Small intestine (tissue), 7 donors: ENCODE data around the gene COL4A4. TPM values are rescaled to one million over a fixed set of nuclear protein-coding genes. Genes with fewer than 3 reads are reported as not detected.

ENCODE experiments used
- DNase-seq, 2 donors: peaks; one replicate each; pipeline versions ENCODE4 v3.0.0 to v3.0.0-alpha.2; 2013
- FAIRE-seq: peaks from 2 replicates; lab custom pipeline; 2012; peaks lifted over from hg19 to GRCh38; lab: Jason Lieb, UNC
- H3K27ac ChIP-seq, 3 donors: one replicate each; pipeline ENCODE4 v1.5.1; 2013; ENCODE audit warnings: low read length in 2 of 3, mild to moderate bottlenecking in 2 of 3, control low read depth in 1 of 3, inconsistent platforms in 1 of 3, low read depth in 1 of 3, moderate library complexity in 1 of 3
- H3K27me3 ChIP-seq, 3 donors: one replicate each; pipeline ENCODE4 v1.6.1; 2013; ENCODE audit warnings: low read length in 3 of 3, inconsistent platforms in 1 of 3; ENCODE audit not compliant: control insufficient read depth in 3 of 3, insufficient read depth in 3 of 3
- H3K36me3 ChIP-seq, 3 donors: one replicate each; pipeline ENCODE4 v1.6.1; 2013; ENCODE audit warnings: low read length in 3 of 3, inconsistent platforms in 1 of 3, low read depth in 1 of 3, mild to moderate bottlenecking in 1 of 3, moderate library complexity in 1 of 3; ENCODE audit not compliant: control insufficient read depth in 3 of 3, insufficient read depth in 2 of 3
- H3K4me1 ChIP-seq, 3 donors: one replicate each; pipeline ENCODE4 v1.6.1; 2013; ENCODE audit warnings: low read length in 2 of 3, inconsistent platforms in 1 of 3, low read depth in 1 of 3, mild to moderate bottlenecking in 1 of 3, moderate library complexity in 1 of 3; ENCODE audit not compliant: control insufficient read depth in 3 of 3, insufficient read depth in 2 of 3
- H3K4me3 ChIP-seq, 3 donors: one replicate each; pipeline ENCODE4 v1.5.1; 2013; ENCODE audit warnings: low read length in 3 of 3, control low read depth in 1 of 3, inconsistent platforms in 1 of 3, low read depth in 1 of 3, mild to moderate bottlenecking in 1 of 3, moderate library complexity in 1 of 3
- H3K9me3 ChIP-seq, 2 donors: one replicate each; pipeline ENCODE4 v1.6.1; 2013; ENCODE audit warnings: low read depth in 1 of 2, low read length in 1 of 2; ENCODE audit not compliant: control insufficient read depth in 2 of 2, insufficient read depth in 1 of 2
- WGBS, 3 donors: extraction: QIAGEN DNeasy Blood & Tissue Kit; methylation state at CpG; one replicate each; pipeline ENCODE4 v1.1.7; 2013; 5-methylcytosine and 5-hydroxymethylcytosine counted together
- polyA plus RNA-seq, 4 donors: library from polyadenylated mRNA; stranded (reverse) in 3 of 4; unstranded in 1 of 4; fragments of 200-250 nt in 3 of 4; fragments of 120-200 nt in 1 of 4; gene quantifications; one replicate each; pipeline versions ENCODE4 v1.2.1 to v1.2.3, GENCODE V29; 2013
- donor health status: healthy with polysubstance abuse.
- donor health status: control.
- donor health status: control.
- donor health status: Bipolar disorder and iron deficiency.
- donor health status: healthy.

COL4A4 gene
- polyA plus RNA-seq, 4 donors, result under 0.01 to 0.21 (median 0.19) TPM; not detected in 1

GRCh38 chr2:227031379-227031778, 132.6 kb downstream of the COL4A4 start:
- DNase-seq, result no peak
- Histone ChIP-seq H3K27me3 (peaks cover 0 to 2% (median 0%) of the 10 kb centered on the region in 3 donors), H3K36me3 (no peaks in the 10 kb centered on the region), H3K27ac (no peak overlapping the region), H3K9me3 (no peaks in the 10 kb centered on the region), H3K4me3 (no peak overlapping the region), H3K4me1 (no peaks in the 10 kb centered on the region)
- FAIRE-seq, result no peak
- WGBS, 3 donors, result 46 to 63% (median 50%) methylated on average over 3 of the region's 3 CpGs

GRCh38 chr2:227030789-227031188, 133.2 kb downstream of the COL4A4 start:
- DNase-seq (no peak), FAIRE-seq (no peak)
- Histone ChIP-seq H3K4me3 (no peak overlapping the region), H3K27ac (no peak overlapping the region), H3K4me1 (no peaks in the 10 kb centered on the region), H3K9me3 (no peaks in the 10 kb centered on the region), H3K36me3 (no peaks in the 10 kb centered on the region), H3K27me3 (peaks cover 0 to 2% (median 0%) of the 10 kb centered on the region in 3 donors)
- 73 to 92% (median 90%) methylated on average over 2 of the region's 2 CpGs for WGBS, 3 donors

- Histone ChIP-seq H3K4me3 (no peak overlapping the region), H3K4me1 (no peaks in the 10 kb centered on the region), H3K9me3 (no peaks in the 10 kb centered on the region), H3K27ac (no peak overlapping the region), H3K36me3 (no peaks in the 10 kb centered on the region), H3K27me3 (peaks cover 0 to 2% (median 0%) of the 10 kb centered on the region in 3 donors)
- 80 to 81% (median 80%) methylated on average over 3 of the region's 3 CpGs for WGBS, 3 donors
- FAIRE-seq (no peak), DNase-seq (no peak)
Measured at GRCh38 chr2:227029426-227030105, 134.4 kb downstream of the COL4A4 start.

DNA sequence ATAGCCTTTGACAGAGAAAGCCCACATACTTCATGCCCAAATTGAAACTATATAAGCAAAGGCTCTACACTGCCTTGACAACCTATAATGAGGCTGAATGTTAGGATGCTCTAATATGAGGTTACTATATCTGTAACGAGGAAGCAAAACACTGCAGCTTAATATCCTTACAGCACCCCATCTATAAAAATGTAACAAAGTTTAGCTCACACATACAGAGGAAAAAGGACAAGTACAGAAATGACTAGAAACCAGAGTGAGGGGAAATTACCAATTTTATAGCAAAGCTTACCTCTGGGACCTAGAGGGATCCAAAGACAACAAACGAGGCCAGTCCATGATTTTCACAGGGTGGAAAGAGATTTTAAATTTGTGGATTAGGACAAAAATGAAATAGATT, 138.5 kb downstream of the COL4A4 start:
- H3K27me3 ChIP-seq, result peaks cover 0 to 2% (median 0%) of the 10 kb centered on the region in 3 donors
- DNase-seq (no peak), FAIRE-seq (no peak)
- H3K9me3 ChIP-seq, result no peaks in the 10 kb centered on the region
- WGBS, 3 donors, result 62 to 80% (median 75%) methylated on average over 2 of the region's 2 CpGs
- no peak overlapping the region for H3K4me3 ChIP-seq
- H3K27ac ChIP-seq, result no peak overlapping the region
- H3K4me1 ChIP-seq, result no peaks in the 10 kb centered on the region
- no peaks in the 10 kb centered on the region for H3K36me3 ChIP-seq

GRCh38 chr2:227022608-227023007, 141.4 kb downstream of the COL4A4 start:
- Histone ChIP-seq H3K36me3 (no peaks in the 10 kb centered on the region), H3K9me3 (no peaks in the 10 kb centered on the region), H3K4me3 (no peak overlapping the region), H3K27me3 (no peaks in the 10 kb centered on the region), H3K27ac (no peak overlapping the region), H3K4me1 (no peaks in the 10 kb centered on the region)
- no peak for DNase-seq
- 52 to 58% (median 54%) methylated on average over 3 of the region's 3 CpGs for WGBS, 3 donors
- no peak for FAIRE-seq

DNA sequence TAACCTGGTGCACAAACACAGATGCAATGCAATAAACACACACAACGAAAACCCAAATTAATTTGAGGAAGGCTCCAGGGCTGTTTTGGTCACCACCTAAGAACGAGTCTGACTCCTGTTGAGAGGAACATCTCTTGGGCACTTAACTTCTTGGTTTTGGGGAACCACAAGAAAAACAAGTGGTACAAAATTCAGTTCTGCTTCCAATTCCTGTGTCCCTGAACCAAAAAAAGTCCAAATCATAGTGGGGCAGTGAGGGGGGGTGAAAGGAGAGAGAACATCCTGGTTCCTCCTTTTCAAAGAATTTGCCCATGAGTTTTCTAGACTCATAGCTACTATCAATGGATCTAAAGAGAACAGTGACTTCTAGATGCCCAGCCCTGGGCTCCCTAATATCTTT, 143.6 kb downstream of the COL4A4 start:
- Histone ChIP-seq H3K4me1 (no peaks in the 10 kb centered on the region), H3K27ac (no peak overlapping the region), H3K27me3 (no peaks in the 10 kb centered on the region), H3K36me3 (no peaks in the 10 kb centered on the region), H3K4me3 (no peak overlapping the region), H3K9me3 (no peaks in the 10 kb centered on the region)
- DNase-seq (no peak), FAIRE-seq (no peak)
- 68 to 86% (median 73%) methylated on average over 2 of the region's 2 CpGs for WGBS, 3 donors

DNA sequence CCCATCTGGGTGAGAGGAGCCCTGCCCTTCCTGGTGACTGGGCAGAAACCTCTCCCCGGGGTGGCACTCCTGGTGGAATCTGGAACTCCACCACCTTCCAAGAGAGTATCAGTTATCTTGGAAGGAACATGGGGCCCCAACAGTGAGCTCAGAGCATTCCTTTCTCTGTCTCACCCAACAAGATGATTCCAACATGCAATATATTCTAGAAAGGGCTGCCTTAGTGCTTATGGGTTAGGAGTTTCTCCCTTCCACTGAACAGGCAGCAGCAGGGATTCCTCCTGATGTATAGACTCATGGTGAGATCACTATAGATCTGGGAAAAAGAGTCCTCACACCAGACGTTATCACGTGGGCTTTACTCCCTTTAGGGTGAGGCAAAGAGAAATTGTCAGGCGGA, 147.1 kb downstream of the COL4A4 start:
- Histone ChIP-seq H3K4me1 (no peaks in the 10 kb centered on the region), H3K27ac (no peak overlapping the region), H3K27me3 (no peaks in the 10 kb centered on the region), H3K36me3 (no peaks in the 10 kb centered on the region), H3K9me3 (no peaks in the 10 kb centered on the region), H3K4me3 (no peak overlapping the region)
- FAIRE-seq (no peak), DNase-seq (no peak)
- WGBS, 3 donors, result 45 to 61% (median 59%) methylated on average over 4 of the region's 4 CpGs

DNA sequence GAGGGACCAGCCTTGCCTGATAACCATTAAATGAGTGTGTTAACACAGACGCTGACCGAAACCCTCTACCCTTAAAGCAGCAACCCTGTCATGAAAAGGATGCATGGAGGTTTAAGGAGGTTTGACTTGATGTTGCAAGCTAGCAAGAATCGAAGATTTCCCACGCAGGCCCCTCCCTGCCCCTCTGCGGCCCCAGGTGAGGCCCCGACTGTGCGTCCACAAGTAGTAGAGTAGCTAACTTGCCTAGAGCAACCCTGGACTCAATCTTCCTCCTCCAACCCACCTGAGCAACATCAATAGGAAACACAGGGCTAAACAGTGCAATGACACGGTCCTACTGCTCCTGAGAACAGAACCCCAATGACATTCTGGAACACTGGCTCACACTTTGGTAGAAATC, 150.1 kb downstream of the COL4A4 start:
- H3K4me1 ChIP-seq, result no peaks in the 10 kb centered on the region
- H3K27ac ChIP-seq, result no peak overlapping the region
- FAIRE-seq, result no peak
- H3K36me3 ChIP-seq, result no peaks in the 10 kb centered on the region
- H3K27me3 ChIP-seq, result no peaks in the 10 kb centered on the region
- no peaks in the 10 kb centered on the region for H3K9me3 ChIP-seq
- no peak for DNase-seq
- 78 to 83% (median 82%) methylated on average over 8 of the region's 8 CpGs for WGBS, 3 donors
- no peak overlapping the region for H3K4me3 ChIP-seq

GRCh38 chr2:227013330-227013729, 150.7 kb downstream of the COL4A4 start:
- Histone ChIP-seq H3K27ac (no peak overlapping the region), H3K9me3 (no peaks in the 10 kb centered on the region), H3K36me3 (no peaks in the 10 kb centered on the region), H3K4me3 (no peak overlapping the region), H3K4me1 (no peaks in the 10 kb centered on the region), H3K27me3 (no peaks in the 10 kb centered on the region)
- 84 to 90% (median 85%) methylated on average over 9 of the region's 9 CpGs for WGBS, 3 donors
- FAIRE-seq (no peak), DNase-seq (no peak)
